Measurements from ENCODE around the gene PPM1B. TPM values are rescaled to one million over a fixed set of nuclear protein-coding genes. Genes with fewer than 3 reads are reported as not detected.

The PPM1B gene
- total RNA-seq, 4 donors from 2014 or later, result 14.9 to 53.8 (median 19.1) TPM

GRCh38 chr2:44280869-44281268 is 112.2 kb downstream of the PPM1B start:
- no peaks in the 10 kb centered on the region for H3K9me3 ChIP-seq
- no peak overlapping the region for H3K27ac ChIP-seq
- intact Hi-C loops (cut with DNase I), result no loop called here
- H3K4me3 ChIP-seq, result no peak overlapping the region
- WGBS, 2 donors, result 94 to 100% methylated on average over 1 of the region's 1 CpG
- peaks cover 0 to 10% (median 0%) of the 10 kb centered on the region in 3 donors for H3K4me1 ChIP-seq
- no peaks in the 10 kb centered on the region for H3K36me3 ChIP-seq
- H3K27me3 ChIP-seq, result peaks cover 0 to 28% (median 0%) of the 10 kb centered on the region in 4 donors
- TF ChIP-seq CTCF (IDR thresholded peaks at IDR 0.05), result no peak
- no peak for TF ChIP-seq POLR2A (IDR thresholded peaks at IDR 0.05)
- no peak for DNase-seq

Small RNA genes lying within 50 kb of the gene (small RNA-seq; reads per million reads assigned to genes)
- 0 reads per million in 4 donors for gene RNU6-566P

Other genes starting within 250 kb of the PPM1B start
- gene LRPPRC, start 172.9 kb upstream of the PPM1B start, total RNA-seq, result 10 to 100 TPM; 35.7 to 65.0 (median 53.2) TPM
- gene SLC3A1, start 106.6 kb downstream of the PPM1B start, total RNA-seq, result under 1 TPM in 1 of 4 donors, not detected in 3; 0.38 TPM
- 10 to 100 TPM; 18.5 to 25.7 (median 23.2) TPM for gene PREPL, start 192.6 kb downstream of the PPM1B start, total RNA-seq
- gene CAMKMT, start 193.1 kb downstream of the PPM1B start, total RNA-seq, result 10 to 100 TPM in 2 of 4 donors, 1 to 10 TPM in 2; 5.7 to 14.4 (median 10.6) TPM

All from esophagus squamous epithelium (tissue), 5 donors.